ENCODE results near the gene MAGI2. TPM values are rescaled to one million over a fixed set of nuclear protein-coding genes. Genes with fewer than 3 reads are reported as not detected.

Gene MAGI2
- total RNA-seq, 1 donor from 2014 or later = 0.40 TPM

DNA sequence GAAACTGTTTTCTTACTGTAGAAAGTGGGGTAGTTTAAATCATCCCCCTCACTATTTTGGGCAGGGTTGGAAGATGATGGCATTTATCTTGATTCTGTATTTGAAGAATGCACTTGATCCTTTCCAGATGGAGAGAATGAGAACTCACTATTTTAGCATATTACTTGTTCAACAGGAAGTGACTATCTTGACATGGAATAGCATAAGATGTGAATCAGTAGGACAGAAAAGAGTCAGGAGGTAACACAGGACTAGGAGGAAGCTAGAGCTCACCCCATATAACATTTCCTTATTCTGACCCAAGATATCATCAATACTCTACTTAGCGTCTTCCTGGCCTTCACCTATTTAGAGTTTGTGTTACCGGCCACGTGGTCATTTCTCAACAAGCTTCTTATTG is 1254.7 kb downstream of the MAGI2 start:
- DNase-seq (ENCODE audit: low read depth in 2 of 2) = peak in 1 of 2 donors; percentile 7

DNA sequence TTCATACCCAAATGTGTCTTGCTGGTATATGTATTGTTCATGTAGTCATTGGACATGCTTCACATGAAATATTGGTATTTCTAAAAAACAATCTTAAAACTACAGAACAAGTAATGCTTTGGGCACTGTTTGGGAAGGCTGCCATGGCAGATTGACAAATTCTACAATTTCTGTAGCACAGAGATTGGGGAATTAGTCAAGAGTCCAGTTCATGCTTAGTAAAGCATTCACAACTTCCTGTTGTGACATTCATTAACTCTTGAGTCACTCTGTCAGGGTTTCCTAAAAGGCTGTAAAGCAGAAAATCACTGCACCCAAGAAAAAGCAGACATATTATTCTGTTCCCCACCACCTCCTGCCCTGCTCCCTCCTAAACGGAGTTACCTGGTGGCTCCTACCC is 1256.0 kb downstream of the MAGI2 start:
- DNase-seq (ENCODE audit: low read depth in 2 of 2) = peak in 1 of 2 donors; percentile 27

DNA sequence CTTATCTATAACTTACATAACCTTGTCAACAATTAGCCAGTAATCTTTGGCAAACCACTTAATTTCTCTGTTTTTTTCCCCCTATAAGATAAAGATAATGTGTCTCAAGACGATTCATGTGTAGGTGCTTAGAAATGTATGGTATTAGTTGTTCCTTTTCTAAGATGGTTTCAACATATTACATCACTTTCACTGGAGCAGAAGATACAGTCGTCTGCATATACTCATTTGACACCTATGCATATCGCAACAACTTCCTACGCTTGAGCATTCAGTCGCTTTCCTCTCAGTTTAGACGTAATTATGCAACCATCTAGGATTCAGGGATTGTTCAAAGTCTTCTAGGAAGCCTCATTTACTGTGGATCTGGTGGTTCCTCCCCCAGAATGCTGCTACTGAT is 1258.2 kb downstream of the MAGI2 start:
- DNase-seq (ENCODE audit: low read depth in 2 of 2) = no peak

DNA sequence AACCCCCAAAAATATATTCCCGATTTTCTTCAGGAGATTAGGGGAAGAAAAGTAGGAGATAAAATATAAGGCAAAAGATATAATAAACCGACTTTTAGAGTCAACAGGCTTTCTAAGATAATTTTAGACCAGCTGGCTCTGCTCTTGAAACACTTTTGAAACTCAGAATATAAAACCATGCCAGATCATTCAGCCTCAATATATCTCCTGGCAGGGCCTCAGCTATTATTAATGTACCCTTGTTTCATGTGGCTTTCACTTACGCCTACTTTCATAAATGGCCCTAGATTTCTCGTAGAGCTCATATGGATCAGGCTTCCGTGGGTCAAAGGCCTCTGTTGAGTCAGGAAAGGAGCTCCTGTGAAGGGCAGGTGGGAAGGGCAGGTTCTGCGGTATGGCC is 1258.9 kb downstream of the MAGI2 start:
- no peak for DNase-seq (ENCODE audit: low read depth in 2 of 2)

DNA sequence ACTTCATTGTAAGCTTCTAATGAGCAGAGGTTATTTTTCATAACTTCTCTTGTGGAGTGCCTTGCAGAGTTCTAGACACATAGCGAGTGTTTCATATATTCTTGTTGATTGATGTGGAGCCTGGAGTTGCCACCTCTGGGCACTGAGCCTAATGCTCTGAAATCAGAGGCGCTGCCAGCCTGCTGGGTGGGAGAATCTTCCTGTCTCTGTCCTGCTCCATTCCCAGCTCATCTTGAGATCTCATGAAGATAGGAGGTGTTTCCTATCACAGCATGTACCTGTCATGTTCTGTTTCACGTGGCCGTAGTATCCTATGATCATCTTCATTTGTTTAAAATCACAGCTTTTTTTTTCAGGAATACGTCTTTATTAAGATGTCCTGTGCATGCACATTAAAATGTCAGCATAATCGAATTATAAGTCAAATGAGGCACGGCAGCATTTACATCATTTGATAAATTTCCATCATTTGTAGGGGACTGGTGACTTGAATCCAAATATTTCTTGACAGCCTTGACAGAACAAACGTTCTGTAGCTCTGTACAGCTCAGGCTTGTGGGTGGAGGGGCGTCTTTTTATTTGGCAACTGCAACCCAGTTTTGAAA is 1261.9 kb downstream of the MAGI2 start:
- DNase-seq (ENCODE audit: low read depth in 2 of 2) = no peak

DNA sequence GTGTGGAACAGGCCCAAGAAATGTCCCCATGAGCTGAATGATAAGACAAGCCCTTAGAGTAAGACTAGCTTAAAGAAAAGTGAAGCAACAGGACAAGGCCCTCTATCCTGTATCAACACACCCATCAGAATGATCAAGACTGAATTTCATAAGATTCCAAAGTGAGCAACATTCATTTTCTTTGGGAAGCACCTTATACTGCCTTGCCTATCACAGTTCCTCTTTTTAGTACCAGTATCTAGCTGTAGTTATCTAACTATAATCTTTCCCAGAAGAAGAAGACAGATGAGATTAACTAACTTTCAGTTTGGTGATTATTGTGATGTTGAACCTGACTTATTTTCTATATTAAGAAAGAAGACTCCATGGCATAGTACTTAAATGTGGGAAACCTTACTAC is 1263.7 kb downstream of the MAGI2 start:
- no peak for DNase-seq (ENCODE audit: low read depth in 2 of 2)

DNA sequence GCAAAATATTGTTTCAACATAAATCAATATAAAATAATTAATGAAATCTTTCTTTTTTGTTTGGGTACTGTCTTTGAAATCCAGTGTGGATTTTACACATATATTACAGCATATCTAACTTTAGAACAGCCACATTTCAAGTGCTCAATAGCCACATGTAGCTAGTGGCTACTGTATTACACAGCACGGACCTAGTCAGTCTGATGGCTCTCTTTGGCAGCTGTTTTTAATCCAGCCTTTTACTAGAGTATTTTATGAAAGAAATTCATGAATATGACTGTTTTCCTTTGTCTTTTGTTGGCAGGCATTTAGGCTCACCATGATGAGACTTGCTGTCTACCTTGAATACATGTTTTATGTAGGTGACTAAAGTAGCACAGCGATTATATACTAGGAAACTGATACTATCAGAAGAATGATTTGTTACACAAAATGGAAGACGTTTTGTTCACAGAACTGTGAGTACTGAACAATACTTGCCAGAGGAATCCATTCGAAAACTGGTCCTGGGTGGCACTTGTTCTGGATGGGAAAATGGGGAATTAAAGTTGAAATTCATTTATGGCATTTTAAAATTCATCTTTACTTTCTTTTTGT is 1268.2 kb downstream of the MAGI2 start:
- no peak for DNase-seq (ENCODE audit: low read depth in 2 of 2)

DNA sequence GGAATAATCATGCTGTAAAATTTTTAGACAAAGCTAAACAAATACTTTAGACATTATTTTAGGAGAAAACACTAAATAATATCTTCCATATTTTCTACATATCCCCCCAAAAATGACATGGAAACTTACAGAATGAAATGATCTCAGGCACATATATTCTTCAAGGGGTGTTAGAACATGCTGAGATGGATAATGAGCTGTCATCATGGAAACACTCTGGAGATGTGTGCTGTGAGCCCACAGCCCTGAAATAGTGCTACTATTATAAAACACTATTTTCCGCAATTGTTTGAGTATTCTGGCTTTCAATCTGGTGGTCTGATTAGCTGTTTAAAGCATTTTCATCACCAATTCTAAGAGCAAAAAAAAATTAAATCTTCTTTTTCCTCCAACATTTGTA is 1269.2 kb downstream of the MAGI2 start:
- no peak for DNase-seq (ENCODE audit: low read depth in 2 of 2)

DNA sequence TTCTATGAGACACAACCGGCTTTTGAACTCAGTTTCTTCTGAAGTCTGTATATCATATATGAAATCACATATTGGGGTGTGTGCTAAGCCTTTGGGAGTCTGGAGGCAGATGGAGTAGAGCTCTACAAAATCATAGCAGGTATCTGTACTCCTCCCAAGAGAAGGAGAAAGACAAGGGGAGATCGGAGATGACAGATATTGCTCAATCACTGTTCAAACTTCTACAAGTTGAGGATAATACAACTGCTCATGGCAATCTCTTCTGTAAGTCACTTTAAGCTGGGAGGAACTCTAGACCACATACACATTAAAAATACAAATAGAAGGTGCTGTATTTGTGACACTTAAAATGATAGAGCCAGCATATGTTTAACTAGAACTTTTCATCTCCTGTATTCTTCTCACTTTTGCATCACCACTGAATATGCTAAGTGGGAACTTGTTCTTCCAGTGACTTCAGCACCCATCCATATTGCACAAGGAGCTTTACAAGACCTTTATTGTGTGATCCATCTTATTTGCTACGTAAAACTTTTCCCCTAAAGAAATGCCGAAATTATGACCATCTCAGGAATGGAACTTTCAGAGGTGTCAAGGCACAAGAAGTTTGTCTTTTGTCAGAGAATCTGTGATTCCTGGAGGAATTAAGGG is 1273.5 kb downstream of the MAGI2 start:
- DNase-seq (ENCODE audit: low read depth in 2 of 2) = no peak

DNA sequence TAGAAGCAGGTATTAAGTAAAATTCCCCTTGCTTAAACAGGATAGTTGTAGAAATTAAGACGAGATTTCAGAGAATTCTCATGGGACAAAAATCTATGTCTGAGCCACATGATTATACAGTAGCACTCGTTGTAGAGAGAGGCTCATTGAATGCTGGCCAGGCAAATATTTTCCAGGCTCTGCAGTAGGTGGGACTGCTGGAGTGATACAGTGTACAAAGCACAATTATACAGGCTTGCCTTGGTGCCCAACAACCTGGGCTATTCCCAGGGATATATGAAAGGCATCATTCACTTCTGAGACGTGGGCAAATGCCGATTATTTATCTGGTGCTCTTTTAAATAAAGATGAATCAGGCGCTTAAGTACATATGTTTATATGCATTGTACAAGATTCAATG is 1274.3 kb downstream of the MAGI2 start:
- DNase-seq (ENCODE audit: low read depth in 2 of 2) = no peak

DNA sequence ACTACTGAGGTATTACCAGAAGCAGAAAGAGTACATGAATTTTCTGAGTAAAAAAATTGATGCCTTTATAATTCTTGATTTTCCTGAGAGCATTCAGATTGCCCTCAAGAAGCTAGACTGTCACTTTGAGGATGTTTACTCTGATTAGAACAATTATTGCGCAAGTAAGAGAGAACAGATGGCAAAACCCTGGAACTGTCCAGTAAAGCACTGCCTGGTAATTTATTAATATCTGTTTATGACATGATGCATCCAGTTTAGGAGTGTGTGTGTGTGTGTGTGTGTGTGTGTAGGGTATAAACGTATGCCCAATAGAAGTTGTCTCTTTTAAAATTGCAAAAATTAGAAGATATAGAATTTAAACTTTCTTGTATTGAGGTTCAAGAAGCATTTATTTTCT is 1275.1 kb downstream of the MAGI2 start:
- peak in 1 of 2 donors; percentile 2 for DNase-seq (ENCODE audit: low read depth in 2 of 2)

DNA sequence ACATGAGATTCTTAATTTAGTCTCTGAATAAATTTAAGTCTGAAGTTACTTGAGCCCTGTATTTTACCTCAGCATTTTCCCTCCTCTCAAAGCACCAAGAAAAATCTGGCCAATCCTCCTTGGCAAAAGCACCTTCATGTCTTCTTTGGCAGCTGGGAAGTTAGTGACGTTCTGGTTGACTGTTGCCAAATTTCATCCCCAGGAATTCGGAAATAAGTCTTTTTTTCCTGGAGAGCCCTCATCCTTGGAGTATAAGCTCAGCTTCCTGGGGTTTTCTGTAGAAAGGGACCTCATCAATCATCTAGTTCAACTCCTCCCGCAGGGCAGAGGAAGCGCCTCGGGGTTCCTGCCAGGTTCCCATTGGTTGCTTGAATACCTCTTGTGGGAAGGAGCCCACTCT is 1277.3 kb downstream of the MAGI2 start:
- DNase-seq (ENCODE audit: low read depth in 2 of 2) = peak in 1 of 2 donors; percentile 53

DNA sequence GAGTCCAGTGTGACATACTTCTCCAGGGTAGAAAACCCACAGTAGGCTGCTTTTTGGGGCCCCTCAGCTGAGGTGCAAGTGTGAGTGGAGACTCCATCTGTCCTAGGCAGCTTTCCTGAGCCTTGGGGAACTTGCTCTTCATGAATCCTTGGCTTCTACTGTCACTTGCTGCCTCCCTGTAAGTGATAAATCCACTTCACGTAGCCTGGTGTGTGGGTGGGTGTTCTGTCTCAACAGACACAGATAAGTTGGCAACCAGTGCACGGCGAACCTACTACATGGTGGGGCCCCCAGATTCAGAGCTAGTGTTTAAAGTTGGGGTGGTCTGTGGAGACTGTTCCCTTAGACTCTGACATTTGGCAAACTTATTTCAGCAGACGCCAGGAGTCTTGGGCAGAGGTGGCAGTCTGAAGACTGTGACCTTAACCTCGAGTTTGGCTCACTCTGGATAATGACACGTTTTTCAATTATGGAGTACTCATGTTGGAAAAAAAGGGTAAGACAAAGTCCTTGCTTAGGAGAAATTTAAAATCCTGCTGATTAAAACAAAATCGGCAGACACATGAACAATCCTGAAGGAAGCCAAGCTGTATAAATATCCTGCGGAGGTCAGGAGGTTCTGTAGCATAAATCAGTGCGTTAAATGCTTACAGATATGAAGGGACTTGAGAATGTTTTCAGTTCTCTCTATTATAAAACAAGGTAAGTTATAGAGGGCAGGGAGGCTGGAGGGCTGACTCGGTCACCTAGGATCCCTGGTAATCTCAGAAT is 1278.0 kb downstream of the MAGI2 start:
- DNase-seq (ENCODE audit: low read depth in 2 of 2) = peak in 1 of 2 donors; percentile 30

DNA sequence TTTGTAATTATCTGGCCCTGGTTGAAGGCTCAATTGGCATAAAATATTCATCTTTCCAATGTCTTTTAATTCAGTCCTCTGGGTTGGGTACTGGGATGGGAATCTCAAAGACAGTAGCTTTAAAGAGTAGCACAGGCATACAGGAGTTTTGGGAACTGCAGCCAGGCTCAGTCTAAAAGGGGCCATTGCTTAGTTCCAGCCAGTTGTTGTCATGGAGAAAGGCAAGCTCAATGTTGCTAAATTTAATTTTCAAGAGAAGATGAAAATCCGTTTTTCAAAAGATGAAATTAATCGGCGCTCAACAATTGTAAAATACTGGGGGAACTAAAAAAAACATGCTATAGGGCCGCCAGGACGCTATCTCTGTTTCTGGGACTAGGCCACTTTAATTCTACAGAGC is 1279.8 kb downstream of the MAGI2 start:
- DNase-seq (ENCODE audit: low read depth in 2 of 2) = no peak

DNA sequence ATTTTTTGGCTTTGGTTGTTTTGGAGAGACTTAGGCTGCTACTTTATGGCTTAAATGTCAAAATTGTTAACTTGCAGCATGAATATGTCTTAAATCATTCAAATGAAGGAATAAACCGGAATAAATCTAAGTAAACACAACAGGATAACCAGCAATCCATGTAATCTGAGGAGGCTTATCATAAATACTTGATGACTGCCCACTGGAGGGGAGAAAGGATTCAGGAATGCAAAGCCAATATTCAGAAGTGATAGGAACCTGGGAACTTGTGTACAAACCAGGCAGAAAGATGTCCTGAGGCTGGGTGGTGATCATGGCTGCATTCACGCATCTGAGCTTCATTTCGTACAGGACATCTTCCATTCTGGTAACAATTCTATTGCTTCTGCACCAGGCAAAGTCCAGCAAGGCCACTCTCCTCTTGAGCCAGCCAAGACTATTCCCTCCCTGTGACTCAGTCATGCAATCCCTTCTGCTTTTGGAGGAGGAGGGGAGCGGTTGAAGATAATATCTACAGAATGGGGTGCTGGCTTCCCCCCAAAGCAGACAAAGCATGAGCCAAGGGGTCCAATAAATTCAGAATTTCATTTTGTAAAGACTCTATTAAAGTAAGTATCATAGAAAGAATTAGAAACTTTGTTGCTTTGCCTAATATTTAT is 1280.4 kb downstream of the MAGI2 start:
- DNase-seq (ENCODE audit: low read depth in 2 of 2) = no peak

DNA sequence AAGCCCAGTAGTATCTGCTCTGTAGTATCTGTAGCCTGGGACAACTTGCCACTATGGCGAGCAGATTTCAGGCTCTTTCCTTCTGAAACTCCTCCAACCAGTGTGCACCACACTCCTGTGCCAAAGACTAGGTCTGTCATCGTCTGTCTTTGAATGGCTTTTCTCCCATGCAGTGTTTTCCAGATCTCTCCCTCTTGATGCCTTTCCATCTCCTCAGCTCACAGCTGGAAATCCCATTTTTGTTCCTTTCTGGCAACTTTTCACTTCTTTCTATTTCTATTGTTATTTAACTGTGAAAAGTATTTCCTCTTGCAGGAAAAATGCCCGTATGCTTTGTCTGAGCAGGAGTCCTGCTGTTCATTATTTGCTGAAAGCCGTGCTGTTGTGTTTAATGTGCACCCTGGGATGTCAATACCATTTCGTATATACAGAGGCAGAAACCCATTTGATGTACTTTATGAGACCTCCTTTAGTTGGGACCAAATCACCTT is 1281.2 kb downstream of the MAGI2 start:
- DNase-seq (ENCODE audit: low read depth in 2 of 2) = no peak

DNA sequence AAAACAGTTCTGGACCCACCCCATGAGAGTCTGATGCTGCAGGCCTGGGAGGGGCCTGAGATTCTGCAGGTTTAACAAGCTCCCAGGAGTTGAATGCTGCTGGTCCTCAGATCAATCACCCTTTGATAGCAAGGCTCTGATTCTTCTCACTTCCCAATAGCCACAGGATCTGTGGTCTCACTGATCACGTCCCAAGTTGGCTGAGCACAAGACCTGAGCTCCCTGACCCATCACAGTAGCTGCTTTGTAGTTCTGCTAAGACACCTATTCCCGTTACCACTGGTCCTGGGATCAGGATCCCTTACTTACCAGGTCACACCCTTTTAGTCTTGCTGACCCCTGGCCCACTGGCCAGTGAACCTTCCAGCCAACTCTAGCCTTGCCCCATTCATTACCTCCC is 1282.1 kb downstream of the MAGI2 start:
- no peak for DNase-seq (ENCODE audit: low read depth in 2 of 2)

DNA sequence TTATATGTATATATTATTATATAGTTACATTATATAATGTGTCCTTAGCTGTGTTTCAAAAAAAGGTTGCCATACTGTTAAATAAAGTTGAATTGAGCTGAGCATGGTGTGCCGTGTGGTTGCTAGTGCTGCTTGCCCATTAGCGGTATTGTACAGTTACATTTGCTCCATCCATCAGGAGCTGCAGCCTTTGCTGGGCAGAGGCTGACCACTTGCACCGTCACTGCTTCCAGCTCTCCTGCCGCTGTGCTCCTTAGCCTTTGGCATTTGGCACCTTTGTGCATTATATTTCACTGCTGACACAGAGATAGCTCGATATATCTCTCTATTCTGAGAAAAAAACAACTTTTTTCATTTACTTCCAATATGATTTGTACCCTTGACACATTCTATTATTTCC is 1282.7 kb downstream of the MAGI2 start:
- DNase-seq (ENCODE audit: low read depth in 2 of 2) = no peak

DNA sequence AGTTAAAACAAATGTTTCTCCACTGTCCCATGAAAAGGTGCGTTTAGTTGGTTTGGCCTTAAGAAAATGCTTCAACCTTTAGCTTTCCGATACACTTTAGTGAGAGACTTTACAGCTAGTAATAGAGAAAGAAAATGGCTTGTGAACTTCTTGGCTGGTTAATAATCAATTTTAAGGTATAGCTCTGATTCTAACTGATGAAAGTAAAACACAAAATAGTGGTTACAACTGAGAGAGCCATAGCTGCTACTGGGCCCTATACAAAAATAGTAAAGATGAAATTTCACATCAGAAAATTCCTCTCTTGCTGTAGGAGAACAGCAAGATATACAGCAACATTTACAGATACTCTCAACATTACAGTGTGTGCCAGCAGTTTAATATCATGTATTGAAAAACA is 1283.5 kb downstream of the MAGI2 start:
- no peak for DNase-seq (ENCODE audit: low read depth in 2 of 2)

DNA sequence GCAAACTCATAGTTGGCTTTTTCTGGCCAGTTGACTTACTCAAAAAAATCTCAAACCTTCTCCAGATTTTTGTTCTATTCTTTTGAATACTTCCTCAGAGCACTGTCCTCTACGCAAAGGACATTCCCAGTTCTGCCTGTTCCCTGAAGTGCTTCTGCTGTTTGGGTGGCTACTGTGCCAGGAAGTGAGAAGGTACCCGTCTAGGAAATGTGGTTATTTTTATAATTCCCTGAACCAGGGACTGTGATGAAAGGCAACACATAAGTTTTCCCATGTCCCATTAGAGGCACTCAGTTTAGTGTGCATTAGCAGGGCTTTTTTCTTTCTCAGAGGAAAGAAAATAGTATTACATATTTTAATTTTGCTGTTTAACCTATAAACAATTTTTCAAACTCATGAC is 1284.6 kb downstream of the MAGI2 start:
- DNase-seq (ENCODE audit: low read depth in 2 of 2) = no peak

DNA sequence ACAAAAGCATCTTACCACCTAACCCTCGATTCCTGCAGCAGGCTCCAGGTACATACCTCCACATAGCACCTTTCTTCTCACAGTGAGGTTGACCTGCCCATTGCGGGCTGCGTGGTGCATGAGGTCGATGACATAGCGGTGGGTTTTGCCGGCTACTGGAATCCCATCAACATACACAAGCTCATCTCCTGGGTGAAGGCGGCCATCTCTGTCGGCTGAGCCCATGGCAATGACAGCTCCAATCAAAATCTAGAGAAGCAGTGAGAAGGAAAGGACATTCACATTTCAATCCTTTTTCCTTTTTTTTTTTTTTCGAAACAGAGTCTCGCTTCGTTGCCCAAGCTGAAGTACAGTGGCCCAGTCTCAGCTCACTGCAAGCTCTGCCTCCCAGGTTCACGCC is 1285.6 kb downstream of the MAGI2 start:
- no peak for DNase-seq (ENCODE audit: low read depth in 2 of 2)

DNA sequence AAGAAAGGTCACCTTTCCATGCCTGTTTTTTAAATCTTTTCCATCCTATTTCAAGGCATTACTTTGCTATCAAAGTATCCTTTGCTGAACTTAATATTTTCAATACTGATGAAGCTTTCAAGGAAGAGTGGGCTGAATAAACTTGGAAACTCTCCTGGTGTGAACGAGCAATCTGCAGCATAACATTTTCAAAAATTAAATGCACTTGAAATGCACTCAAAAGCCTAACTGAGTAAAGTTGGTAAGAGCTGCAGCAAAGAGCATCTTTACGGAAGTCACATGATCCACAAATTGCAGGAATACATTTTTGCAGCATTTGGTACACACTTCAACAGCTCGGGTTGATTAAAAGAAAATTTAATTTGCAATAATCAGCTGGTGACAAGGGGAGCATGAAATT is 1287.6 kb downstream of the MAGI2 start:
- no peak for DNase-seq (ENCODE audit: low read depth in 2 of 2)

Data from lung microvascular endothelial cell (primary cell).